ENCODE results near the gene MSI2.

MSI2 gene

GRCh38 chr17:57249520-57249919 lies 6.8 kb upstream of the MSI2 start:
- Histone ChIP-seq H3K4me3 (ENCODE audit: low read length) (no peak overlapping the region), H3K27me3 (ENCODE audit: control insufficient read depth, insufficient read depth, low read length) (no peaks in the 10 kb centered on the region), H3K4me1 (ENCODE audit: control insufficient read depth, insufficient read depth, low read length) (no peaks in the 10 kb centered on the region), H3K9ac (ENCODE audit: low read length) (no peak overlapping the region), H3K36me3 (ENCODE audit: control insufficient read depth, insufficient read depth, low read length) (no peaks in the 10 kb centered on the region), H3K9me3 (ENCODE audit: control insufficient read depth, low read length) (no peaks in the 10 kb centered on the region)

GRCh38 chr17:57251211-57251787 lies 5.0 kb upstream of the MSI2 start:
- H3K9me3 ChIP-seq (ENCODE audit: control insufficient read depth, low read length) = no peaks in the 10 kb centered on the region
- H3K27me3 ChIP-seq (ENCODE audit: control insufficient read depth, insufficient read depth, low read length) = no peaks in the 10 kb centered on the region
- H3K36me3 ChIP-seq (ENCODE audit: control insufficient read depth, insufficient read depth, low read length) = no peaks in the 10 kb centered on the region
- no peak overlapping the region for H3K4me3 ChIP-seq (ENCODE audit: low read length)
- H3K4me1 ChIP-seq (ENCODE audit: control insufficient read depth, insufficient read depth, low read length) = no peaks in the 10 kb centered on the region
- H3K9ac ChIP-seq (ENCODE audit: low read length) = no peak overlapping the region

- H3K9me3 ChIP-seq (ENCODE audit: control insufficient read depth, low read length) = no peaks in the 10 kb centered on the region
- no peaks in the 10 kb centered on the region for H3K27me3 ChIP-seq (ENCODE audit: control insufficient read depth, insufficient read depth, low read length)
- no peak overlapping the region for H3K9ac ChIP-seq (ENCODE audit: low read length)
- peaks cover 4% of the 10 kb centered on the region for H3K4me1 ChIP-seq (ENCODE audit: control insufficient read depth, insufficient read depth, low read length)
- no peak overlapping the region for H3K4me3 ChIP-seq (ENCODE audit: low read length)
- H3K36me3 ChIP-seq (ENCODE audit: control insufficient read depth, insufficient read depth, low read length) = no peaks in the 10 kb centered on the region
Observed at GRCh38 chr17:57253362-57254065, 2.8 kb upstream of the MSI2 start.

- H3K4me1 ChIP-seq (ENCODE audit: control insufficient read depth, insufficient read depth, low read length) = peaks cover 8% of the 10 kb centered on the region
- H3K27me3 ChIP-seq (ENCODE audit: control insufficient read depth, insufficient read depth, low read length) = no peaks in the 10 kb centered on the region
- H3K4me3 ChIP-seq (ENCODE audit: low read length) = peak overlapping the region; percentile 54
- no peaks in the 10 kb centered on the region for H3K9me3 ChIP-seq (ENCODE audit: control insufficient read depth, low read length)
- H3K9ac ChIP-seq (ENCODE audit: low read length) = peak overlapping the region; percentile 70
- no peaks in the 10 kb centered on the region for H3K36me3 ChIP-seq (ENCODE audit: control insufficient read depth, insufficient read depth, low read length)
Observed at GRCh38 chr17:57255182-57255775, 1.0 kb upstream of the MSI2 start.

- Histone ChIP-seq H3K36me3 (ENCODE audit: control insufficient read depth, insufficient read depth, low read length) (no peaks in the 10 kb centered on the region), H3K4me1 (ENCODE audit: control insufficient read depth, insufficient read depth, low read length) (peaks cover 8% of the 10 kb centered on the region), H3K27me3 (ENCODE audit: control insufficient read depth, insufficient read depth, low read length) (no peaks in the 10 kb centered on the region), H3K4me3 (ENCODE audit: low read length) (peak overlapping the region; percentile 44), H3K9ac (ENCODE audit: low read length) (peak overlapping the region; percentile 60), H3K9me3 (ENCODE audit: control insufficient read depth, low read length) (no peaks in the 10 kb centered on the region)
Observed at GRCh38 chr17:57256708-57257112, 387 bp downstream of the MSI2 start.

GRCh38 chr17:57257195-57257894 lies 1.0 kb downstream of the MSI2 start:
- Histone ChIP-seq H3K36me3 (ENCODE audit: control insufficient read depth, insufficient read depth, low read length) (no peaks in the 10 kb centered on the region), H3K27me3 (ENCODE audit: control insufficient read depth, insufficient read depth, low read length) (no peaks in the 10 kb centered on the region), H3K9ac (ENCODE audit: low read length) (peak overlapping the region; percentile 60), H3K4me3 (ENCODE audit: low read length) (peak overlapping the region; percentile 44), H3K9me3 (ENCODE audit: control insufficient read depth, low read length) (no peaks in the 10 kb centered on the region), H3K4me1 (ENCODE audit: control insufficient read depth, insufficient read depth, low read length) (peaks cover 8% of the 10 kb centered on the region)

- Histone ChIP-seq H3K4me3 (ENCODE audit: low read length) (peak overlapping the region; percentile 44), H3K9me3 (ENCODE audit: control insufficient read depth, low read length) (no peaks in the 10 kb centered on the region), H3K36me3 (ENCODE audit: control insufficient read depth, insufficient read depth, low read length) (no peaks in the 10 kb centered on the region), H3K4me1 (ENCODE audit: control insufficient read depth, insufficient read depth, low read length) (peaks cover 8% of the 10 kb centered on the region), H3K27me3 (ENCODE audit: control insufficient read depth, insufficient read depth, low read length) (no peaks in the 10 kb centered on the region), H3K9ac (ENCODE audit: low read length) (peak overlapping the region; percentile 60)
Observed at GRCh38 chr17:57257895-57258851, 1.9 kb downstream of the MSI2 start.

- H3K27me3 ChIP-seq (ENCODE audit: control insufficient read depth, insufficient read depth, low read length) = no peaks in the 10 kb centered on the region
- H3K9ac ChIP-seq (ENCODE audit: low read length) = no peak overlapping the region
- H3K36me3 ChIP-seq (ENCODE audit: control insufficient read depth, insufficient read depth, low read length) = no peaks in the 10 kb centered on the region
- H3K9me3 ChIP-seq (ENCODE audit: control insufficient read depth, low read length) = no peaks in the 10 kb centered on the region
- H3K4me1 ChIP-seq (ENCODE audit: control insufficient read depth, insufficient read depth, low read length) = peaks cover 8% of the 10 kb centered on the region
- no peak overlapping the region for H3K4me3 ChIP-seq (ENCODE audit: low read length)
Observed at GRCh38 chr17:57259306-57259705, 3.0 kb downstream of the MSI2 start.

- Histone ChIP-seq H3K4me1 (ENCODE audit: control insufficient read depth, insufficient read depth, low read length) (peaks cover 8% of the 10 kb centered on the region), H3K4me3 (ENCODE audit: low read length) (no peak overlapping the region)
Observed at GRCh38 chr17:57259817-57260216, 3.5 kb downstream of the MSI2 start.

GRCh38 chr17:57260325-57261083 lies 4.2 kb downstream of the MSI2 start:
- Histone ChIP-seq H3K4me1 (ENCODE audit: control insufficient read depth, insufficient read depth, low read length) (peaks cover 8% of the 10 kb centered on the region), H3K9ac (ENCODE audit: low read length) (no peak overlapping the region), H3K4me3 (ENCODE audit: low read length) (no peak overlapping the region), H3K9me3 (ENCODE audit: control insufficient read depth, low read length) (no peaks in the 10 kb centered on the region), H3K36me3 (ENCODE audit: control insufficient read depth, insufficient read depth, low read length) (no peaks in the 10 kb centered on the region), H3K27me3 (ENCODE audit: control insufficient read depth, insufficient read depth, low read length) (no peaks in the 10 kb centered on the region)

More at GRCh38 chr17:57259817-57260216, 3.5 kb downstream of the MSI2 start:
- H3K9ac ChIP-seq (ENCODE audit: low read length) = no peak overlapping the region
- no peaks in the 10 kb centered on the region for H3K36me3 ChIP-seq (ENCODE audit: control insufficient read depth, insufficient read depth, low read length)
- no peaks in the 10 kb centered on the region for H3K27me3 ChIP-seq (ENCODE audit: control insufficient read depth, insufficient read depth, low read length)
- H3K9me3 ChIP-seq (ENCODE audit: control insufficient read depth, low read length) = no peaks in the 10 kb centered on the region

GRCh38 chr17:57261084-57261461 lies 4.8 kb downstream of the MSI2 start:
- Histone ChIP-seq H3K4me3 (ENCODE audit: low read length) (no peak overlapping the region), H3K9me3 (ENCODE audit: control insufficient read depth, low read length) (no peaks in the 10 kb centered on the region), H3K4me1 (ENCODE audit: control insufficient read depth, insufficient read depth, low read length) (peaks cover 8% of the 10 kb centered on the region), H3K27me3 (ENCODE audit: control insufficient read depth, insufficient read depth, low read length) (no peaks in the 10 kb centered on the region), H3K36me3 (ENCODE audit: control insufficient read depth, insufficient read depth, low read length) (no peaks in the 10 kb centered on the region), H3K9ac (ENCODE audit: low read length) (no peak overlapping the region)
